ENCODE measurements around the gene CNOT3. TPM values are rescaled to one million over a fixed set of nuclear protein-coding genes. Genes with fewer than 3 reads are reported as not detected.
A peak's percentile ranks its signal among the peaks of the same experiment; 100 is the strongest.

The CNOT3 gene
- total and polyA plus RNA-seq, 9 of the 15 experiments (the other 6 are each of a cell fraction or from before 2014, with no cell fraction given): 0.27 to 60.4 (median 9.9) TPM

DNA sequence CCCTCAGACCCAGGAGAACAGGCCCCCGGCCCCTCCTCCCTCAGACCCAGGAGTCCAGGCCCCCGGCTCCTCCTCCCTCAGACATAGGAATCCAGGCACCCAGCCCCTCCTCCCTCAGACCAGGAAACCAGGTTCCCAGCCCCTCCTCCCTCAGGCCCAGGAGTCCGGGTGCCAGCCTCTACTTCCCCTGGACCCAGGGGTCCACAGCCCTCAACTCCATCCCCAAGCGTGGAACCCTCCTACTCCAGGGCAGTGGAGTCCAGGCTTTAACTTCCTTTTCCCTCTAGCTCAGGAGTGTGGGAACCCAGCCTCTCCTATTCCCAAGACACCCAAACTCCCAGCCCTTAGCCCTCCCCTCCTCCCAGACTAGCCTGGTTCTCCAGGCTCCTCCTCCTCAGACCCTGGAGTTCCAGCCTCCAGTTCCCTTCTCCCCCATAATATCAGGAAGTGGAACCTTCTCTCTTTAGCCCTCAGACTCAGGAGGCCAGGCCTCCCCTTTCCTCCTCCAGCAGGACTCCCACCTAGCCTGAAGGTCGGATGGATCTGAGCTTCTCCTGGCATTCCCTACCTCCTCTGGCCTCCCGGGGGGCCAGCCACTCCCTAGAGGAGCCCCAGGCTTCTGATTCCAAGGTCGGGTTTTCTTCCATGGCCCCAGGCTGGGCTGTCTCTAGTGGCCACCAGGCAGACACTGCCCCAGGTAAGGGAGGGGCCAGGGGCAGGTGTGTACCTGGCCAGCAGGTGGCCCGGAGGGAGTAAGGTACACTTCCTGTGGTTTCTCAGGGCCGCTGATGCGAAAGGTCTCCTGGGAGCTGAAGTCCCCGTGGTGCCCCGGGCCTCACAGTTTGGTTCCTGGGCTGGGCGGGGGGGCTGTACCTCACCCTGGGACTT, 35.2 kb downstream of the CNOT3 start, which contains the start of gene TMC4 (continued):
- TF ChIP-seq, protein P1, sequence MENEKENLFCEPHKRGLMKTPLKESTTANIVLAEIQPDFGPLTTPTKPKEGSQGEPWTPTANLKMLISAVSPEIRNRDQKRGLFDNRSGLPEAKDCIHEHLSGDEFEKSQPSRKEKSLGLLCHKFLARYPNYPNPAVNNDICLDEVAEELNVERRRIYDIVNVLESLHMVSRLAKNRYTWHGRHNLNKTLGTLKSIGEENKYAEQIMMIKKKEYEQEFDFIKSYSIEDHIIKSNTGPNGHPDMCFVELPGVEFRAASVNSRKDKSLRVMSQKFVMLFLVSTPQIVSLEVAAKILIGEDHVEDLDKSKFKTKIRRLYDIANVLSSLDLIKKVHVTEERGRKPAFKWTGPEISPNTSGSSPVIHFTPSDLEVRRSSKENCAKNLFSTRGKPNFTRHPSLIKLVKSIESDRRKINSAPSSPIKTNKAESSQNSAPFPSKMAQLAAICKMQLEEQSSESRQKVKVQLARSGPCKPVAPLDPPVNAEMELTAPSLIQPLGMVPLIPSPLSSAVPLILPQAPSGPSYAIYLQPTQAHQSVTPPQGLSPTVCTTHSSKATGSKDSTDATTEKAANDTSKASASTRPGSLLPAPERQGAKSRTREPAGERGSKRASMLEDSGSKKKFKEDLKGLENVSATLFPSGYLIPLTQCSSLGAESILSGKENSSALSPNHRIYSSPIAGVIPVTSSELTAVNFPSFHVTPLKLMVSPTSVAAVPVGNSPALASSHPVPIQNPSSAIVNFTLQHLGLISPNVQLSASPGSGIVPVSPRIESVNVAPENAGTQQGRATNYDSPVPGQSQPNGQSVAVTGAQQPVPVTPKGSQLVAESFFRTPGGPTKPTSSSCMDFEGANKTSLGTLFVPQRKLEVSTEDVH (IDR thresholded peaks at IDR 0.05; ENCODE audit: low read depth, partially characterized antibody): peak; percentile 40
- TF ChIP-seq ZNF124 (CRISPR knock-in tag; IDR thresholded peaks at IDR 0.05) (no peak), POLR2G (IDR thresholded peaks at IDR 0.05; ENCODE audit: low read depth, low read length) (peak; percentile 50), ELF1 (tag; IDR thresholded peaks at IDR 0.05) (0 out of 2 replicates have a peak, but pooled peaks have one; percentile 12), FOXK1 (CRISPR knock-in tag; IDR thresholded peaks at IDR 0.05; ENCODE audit: borderline replicate concordance) (no peak), ZNF707 (CRISPR knock-in tag; conservative IDR thresholded peaks at IDR 0.05) (no peak)
- TF ChIP-seq, protein P2, sequence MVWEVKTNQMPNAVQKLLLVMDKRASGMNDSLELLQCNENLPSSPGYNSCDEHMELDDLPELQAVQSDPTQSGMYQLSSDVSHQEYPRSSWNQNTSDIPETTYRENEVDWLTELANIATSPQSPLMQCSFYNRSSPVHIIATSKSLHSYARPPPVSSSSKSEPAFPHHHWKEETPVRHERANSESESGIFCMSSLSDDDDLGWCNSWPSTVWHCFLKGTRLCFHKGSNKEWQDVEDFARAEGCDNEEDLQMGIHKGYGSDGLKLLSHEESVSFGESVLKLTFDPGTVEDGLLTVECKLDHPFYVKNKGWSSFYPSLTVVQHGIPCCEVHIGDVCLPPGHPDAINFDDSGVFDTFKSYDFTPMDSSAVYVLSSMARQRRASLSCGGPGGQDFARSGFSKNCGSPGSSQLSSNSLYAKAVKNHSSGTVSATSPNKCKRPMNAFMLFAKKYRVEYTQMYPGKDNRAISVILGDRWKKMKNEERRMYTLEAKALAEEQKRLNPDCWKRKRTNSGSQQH (CRISPR knock-in tag; IDR thresholded peaks at IDR 0.05): 0 out of 2 replicates have a peak, but pooled peaks have one; percentile 26
- TF ChIP-seq, protein P3, sequence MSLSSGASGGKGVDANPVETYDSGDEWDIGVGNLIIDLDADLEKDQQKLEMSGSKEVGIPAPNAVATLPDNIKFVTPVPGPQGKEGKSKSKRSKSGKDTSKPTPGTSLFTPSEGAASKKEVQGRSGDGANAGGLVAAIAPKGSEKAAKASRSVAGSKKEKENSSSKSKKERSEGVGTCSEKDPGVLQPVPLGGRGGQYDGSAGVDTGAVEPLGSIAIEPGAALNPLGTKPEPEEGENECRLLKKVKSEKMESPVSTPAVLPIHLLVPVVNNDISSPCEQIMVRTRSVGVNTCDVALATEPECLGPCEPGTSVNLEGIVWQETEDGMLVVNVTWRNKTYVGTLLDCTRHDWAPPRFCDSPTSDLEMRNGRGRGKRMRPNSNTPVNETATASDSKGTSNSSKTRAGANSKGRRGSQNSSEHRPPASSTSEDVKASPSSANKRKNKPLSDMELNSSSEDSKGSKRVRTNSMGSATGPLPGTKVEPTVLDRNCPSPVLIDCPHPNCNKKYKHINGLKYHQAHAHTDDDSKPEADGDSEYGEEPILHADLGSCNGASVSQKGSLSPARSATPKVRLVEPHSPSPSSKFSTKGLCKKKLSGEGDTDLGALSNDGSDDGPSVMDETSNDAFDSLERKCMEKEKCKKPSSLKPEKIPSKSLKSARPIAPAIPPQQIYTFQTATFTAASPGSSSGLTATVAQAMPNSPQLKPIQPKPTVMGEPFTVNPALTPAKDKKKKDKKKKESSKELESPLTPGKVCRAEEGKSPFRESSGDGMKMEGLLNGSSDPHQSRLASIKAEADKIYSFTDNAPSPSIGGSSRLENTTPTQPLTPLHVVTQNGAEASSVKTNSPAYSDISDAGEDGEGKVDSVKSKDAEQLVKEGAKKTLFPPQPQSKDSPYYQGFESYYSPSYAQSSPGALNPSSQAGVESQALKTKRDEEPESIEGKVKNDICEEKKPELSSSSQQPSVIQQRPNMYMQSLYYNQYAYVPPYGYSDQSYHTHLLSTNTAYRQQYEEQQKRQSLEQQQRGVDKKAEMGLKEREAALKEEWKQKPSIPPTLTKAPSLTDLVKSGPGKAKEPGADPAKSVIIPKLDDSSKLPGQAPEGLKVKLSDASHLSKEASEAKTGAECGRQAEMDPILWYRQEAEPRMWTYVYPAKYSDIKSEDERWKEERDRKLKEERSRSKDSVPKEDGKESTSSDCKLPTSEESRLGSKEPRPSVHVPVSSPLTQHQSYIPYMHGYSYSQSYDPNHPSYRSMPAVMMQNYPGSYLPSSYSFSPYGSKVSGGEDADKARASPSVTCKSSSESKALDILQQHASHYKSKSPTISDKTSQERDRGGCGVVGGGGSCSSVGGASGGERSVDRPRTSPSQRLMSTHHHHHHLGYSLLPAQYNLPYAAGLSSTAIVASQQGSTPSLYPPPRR (CRISPR knock-in tag; IDR thresholded peaks at IDR 0.05; ENCODE audit: borderline replicate concordance): no peak
- TF ChIP-seq, protein P4, sequence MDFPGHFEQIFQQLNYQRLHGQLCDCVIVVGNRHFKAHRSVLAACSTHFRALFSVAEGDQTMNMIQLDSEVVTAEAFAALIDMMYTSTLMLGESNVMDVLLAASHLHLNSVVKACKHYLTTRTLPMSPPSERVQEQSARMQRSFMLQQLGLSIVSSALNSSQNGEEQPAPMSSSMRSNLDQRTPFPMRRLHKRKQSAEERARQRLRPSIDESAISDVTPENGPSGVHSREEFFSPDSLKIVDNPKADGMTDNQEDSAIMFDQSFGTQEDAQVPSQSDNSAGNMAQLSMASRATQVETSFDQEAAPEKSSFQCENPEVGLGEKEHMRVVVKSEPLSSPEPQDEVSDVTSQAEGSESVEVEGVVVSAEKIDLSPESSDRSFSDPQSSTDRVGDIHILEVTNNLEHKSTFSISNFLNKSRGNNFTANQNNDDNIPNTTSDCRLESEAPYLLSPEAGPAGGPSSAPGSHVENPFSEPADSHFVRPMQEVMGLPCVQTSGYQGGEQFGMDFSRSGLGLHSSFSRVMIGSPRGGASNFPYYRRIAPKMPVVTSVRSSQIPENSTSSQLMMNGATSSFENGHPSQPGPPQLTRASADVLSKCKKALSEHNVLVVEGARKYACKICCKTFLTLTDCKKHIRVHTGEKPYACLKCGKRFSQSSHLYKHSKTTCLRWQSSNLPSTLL (IDR thresholded peaks at IDR 0.05): no peak
- TF ChIP-seq, protein P5, sequence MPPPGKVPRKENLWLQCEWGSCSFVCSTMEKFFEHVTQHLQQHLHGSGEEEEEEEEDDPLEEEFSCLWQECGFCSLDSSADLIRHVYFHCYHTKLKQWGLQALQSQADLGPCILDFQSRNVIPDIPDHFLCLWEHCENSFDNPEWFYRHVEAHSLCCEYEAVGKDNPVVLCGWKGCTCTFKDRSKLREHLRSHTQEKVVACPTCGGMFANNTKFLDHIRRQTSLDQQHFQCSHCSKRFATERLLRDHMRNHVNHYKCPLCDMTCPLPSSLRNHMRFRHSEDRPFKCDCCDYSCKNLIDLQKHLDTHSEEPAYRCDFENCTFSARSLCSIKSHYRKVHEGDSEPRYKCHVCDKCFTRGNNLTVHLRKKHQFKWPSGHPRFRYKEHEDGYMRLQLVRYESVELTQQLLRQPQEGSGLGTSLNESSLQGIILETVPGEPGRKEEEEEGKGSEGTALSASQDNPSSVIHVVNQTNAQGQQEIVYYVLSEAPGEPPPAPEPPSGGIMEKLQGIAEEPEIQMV (tag; conservative IDR thresholded peaks at IDR 0.05; ENCODE audit: low read depth): no peak
- TF ChIP-seq, protein P6, sequence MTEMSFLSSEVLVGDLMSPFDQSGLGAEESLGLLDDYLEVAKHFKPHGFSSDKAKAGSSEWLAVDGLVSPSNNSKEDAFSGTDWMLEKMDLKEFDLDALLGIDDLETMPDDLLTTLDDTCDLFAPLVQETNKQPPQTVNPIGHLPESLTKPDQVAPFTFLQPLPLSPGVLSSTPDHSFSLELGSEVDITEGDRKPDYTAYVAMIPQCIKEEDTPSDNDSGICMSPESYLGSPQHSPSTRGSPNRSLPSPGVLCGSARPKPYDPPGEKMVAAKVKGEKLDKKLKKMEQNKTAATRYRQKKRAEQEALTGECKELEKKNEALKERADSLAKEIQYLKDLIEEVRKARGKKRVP (CRISPR knock-in tag; IDR thresholded peaks at IDR 0.05): no peak

Data from K562 (cell line).